Colonic mucosa (tissue), 4 donors: ENCODE results near the gene G6PC3. TPM values are rescaled to one million over a fixed set of nuclear protein-coding genes. Genes with fewer than 3 reads are reported as not detected.
"Not testable (repeated sequence)": the region's sequence is repeated elsewhere in the genome, so short reads cannot be mapped to it uniquely, and the experiment has no call there.

Experiments
- DNase-seq: peaks from one replicate; pipeline ENCODE4 v3.0.0-alpha.2; 2020
- H3K27ac ChIP-seq: fragments of 200-600 bp; one replicate; pipeline ENCODE4 v1.8.0; 2021
- H3K27me3 ChIP-seq: fragments of 200-600 bp; one replicate; pipeline ENCODE4 v1.8.0; 2021
- H3K36me3 ChIP-seq: fragments of 200-600 bp; one replicate; pipeline ENCODE4 v1.8.0; 2021
- H3K4me1 ChIP-seq: fragments of 200-600 bp; one replicate; pipeline ENCODE4 v1.8.0; 2021; ENCODE audit warnings: mild to moderate bottlenecking
- H3K4me3 ChIP-seq: fragments of 200-600 bp; one replicate; pipeline ENCODE4 v1.8.0; 2021
- H3K9ac ChIP-seq, 2 donors: one replicate each; pipeline ENCODE4 v1.7.0; 2013; ENCODE audit warnings: control low read depth in 2 of 2, low read depth in 2 of 2, low read length in 2 of 2
- H3K9me3 ChIP-seq: fragments of 200-600 bp; one replicate; pipeline ENCODE4 v1.8.0; 2021
- CTCF ChIP-seq: fragments of 200-600 bp; IDR thresholded peaks from one replicate; pipeline ENCODE4 v1.8.0; 2022; ENCODE audit warnings: antibody characterized with exemption, mild to moderate bottlenecking
- intact Hi-C: fragments of 100-400 bp; cut with DNase I; formaldehyde crosslinking; loops from one replicate; pipeline ENCODE4 v1.14.1; 2022
- total RNA-seq, 2 donors: library from RNA; stranded (reverse); fragmentation: NEBNext Ultra II Directional in 1 of 2; extraction: Animal tissue kit (Norgen Biotek cat#: 25700) in 1 of 2; gene quantifications; one replicate each; pipeline ENCODE4 v1.2.1, GENCODE V29; 2021
- donor health status: healthy.
- donor health status: DM: no; HTN: no; CAD: no.
- donor health status: DM: no; HTN: no; CAD: no.

G6PC3 gene
- total RNA-seq, 2 donors from 2014 or later = 28.3 to 44.7 TPM

GRCh38 chr17:44119062-44119461 lies 48.5 kb downstream of the G6PC3 start:
- TF ChIP-seq CTCF = no peak
- H3K9me3 ChIP-seq = no peaks in the 10 kb centered on the region
- intact Hi-C loops = no loop called here
- no peak overlapping the region for H3K9ac ChIP-seq
- H3K4me1 ChIP-seq = no peaks in the 10 kb centered on the region
- H3K36me3 ChIP-seq = no peaks in the 10 kb centered on the region
- H3K27ac ChIP-seq = no peak overlapping the region
- DNase-seq = no peak
- H3K27me3 ChIP-seq = no peaks in the 10 kb centered on the region
- H3K4me3 ChIP-seq = no peak overlapping the region

GRCh38 chr17:44119798-44120197 lies 49.3 kb downstream of the G6PC3 start:
- Histone ChIP-seq H3K9ac (no peak overlapping the region), H3K4me1 (no peaks in the 10 kb centered on the region), H3K4me3 (no peak overlapping the region), H3K27ac (no peak overlapping the region), H3K27me3 (no peaks in the 10 kb centered on the region), H3K9me3 (no peaks in the 10 kb centered on the region), H3K36me3 (no peaks in the 10 kb centered on the region)
- DNase-seq = no peak
- no peak for TF ChIP-seq CTCF
- intact Hi-C loops = no loop called here

- H3K27ac ChIP-seq, H3K9me3 ChIP-seq, H3K4me3 ChIP-seq, intact Hi-C loops, H3K36me3 ChIP-seq, H3K27me3 ChIP-seq, H3K4me1 ChIP-seq, DNase-seq, H3K9ac ChIP-seq: not testable (repeated sequence)
Observed at GRCh38 chr17:44120281-44120680, 49.7 kb downstream of the G6PC3 start.

- Histone ChIP-seq H3K36me3 (no peaks in the 10 kb centered on the region), H3K27ac (no peak overlapping the region), H3K4me3 (no peak overlapping the region), H3K4me1 (no peaks in the 10 kb centered on the region), H3K27me3 (no peaks in the 10 kb centered on the region), H3K9ac (no peak overlapping the region), H3K9me3 (no peaks in the 10 kb centered on the region)
- intact Hi-C loops = no loop called here
- no peak for TF ChIP-seq CTCF
- no peak for DNase-seq
Observed at GRCh38 chr17:44120851-44121605, 50.5 kb downstream of the G6PC3 start.

- Histone ChIP-seq H3K27ac (no peak overlapping the region), H3K4me1 (no peaks in the 10 kb centered on the region), H3K27me3 (no peaks in the 10 kb centered on the region), H3K9ac (peak overlapping the region; percentile 81 to 90), H3K9me3 (no peaks in the 10 kb centered on the region), H3K36me3 (no peaks in the 10 kb centered on the region), H3K4me3 (peak overlapping the region; percentile 84)
- intact Hi-C loops = no loop called here
- TF ChIP-seq CTCF = no peak
- no peak for DNase-seq
Observed at GRCh38 chr17:44121997-44122815, 51.7 kb downstream of the G6PC3 start.
